DMS153 treated with DMSO at 0.1 percent for 48 hours (cell line): ENCODE measurements around the gene PIGK.
"Not testable (repeated sequence)": the region's sequence is repeated elsewhere in the genome, so short reads cannot be mapped to it uniquely, and the experiment has no call there.

Experiments
- DNase-seq: peaks from one replicate; lab custom pipeline; 2025; ENCODE audit not compliant: unreplicated experiment; lab: John Stamatoyannopoulos, UW

Gene PIGK

DNA sequence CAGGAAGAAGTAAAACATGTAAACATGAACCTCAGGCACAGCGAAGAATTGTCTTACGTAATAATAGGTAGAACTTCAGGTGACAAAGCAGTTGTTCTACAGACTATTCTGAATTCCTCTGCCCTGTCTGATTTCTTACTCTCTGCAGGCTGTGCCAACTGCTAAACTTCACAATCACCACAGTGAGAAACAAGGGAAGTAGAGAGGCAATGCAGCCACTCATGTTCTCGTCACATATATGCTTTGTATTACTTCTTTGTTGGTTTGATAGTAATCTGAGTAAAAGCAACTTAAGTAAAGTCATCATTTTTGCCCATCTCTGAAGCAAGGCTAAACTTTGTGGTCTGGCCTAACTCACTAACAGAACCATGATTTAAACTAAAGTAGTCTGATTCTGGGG is 21.9 kb downstream of the PIGK start:
- no peak for DNase-seq

DNA sequence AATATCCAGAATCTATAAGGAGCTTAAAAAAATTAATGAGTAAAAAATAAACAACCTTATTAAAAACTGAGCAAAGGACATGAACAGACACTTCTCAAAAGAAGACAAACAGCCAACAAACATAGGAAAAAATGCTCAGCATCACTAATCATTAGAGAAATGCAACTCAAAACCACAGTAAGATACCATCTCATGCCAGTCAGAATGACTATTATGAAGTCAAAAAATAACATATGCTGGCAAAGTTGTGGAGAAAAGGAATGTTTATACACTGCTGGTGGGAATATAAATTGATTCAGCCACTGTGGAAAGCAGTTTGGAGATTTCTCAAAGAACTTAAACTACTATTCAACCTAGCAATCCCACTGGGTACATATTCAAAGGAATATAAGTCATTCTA is 25.3 kb downstream of the PIGK start:
- no peak for DNase-seq

DNA sequence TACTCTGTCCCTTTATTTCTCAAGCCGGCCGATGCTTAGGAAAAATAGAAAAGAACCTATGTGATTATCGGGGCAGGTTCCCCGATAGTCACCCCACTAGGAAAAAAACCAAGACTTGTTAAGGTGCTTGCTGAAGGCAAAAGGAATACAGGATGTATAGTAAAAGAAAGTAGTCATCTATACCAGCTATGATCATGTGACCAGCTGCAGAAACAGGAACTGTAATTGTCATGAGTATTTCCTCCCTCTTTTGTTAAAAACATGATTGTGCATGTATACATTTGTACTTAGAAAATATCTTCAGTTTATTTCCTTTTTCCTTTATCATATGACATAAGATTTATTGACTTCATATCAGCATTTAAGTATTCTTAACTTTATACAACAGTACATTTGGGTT is 30.5 kb downstream of the PIGK start:
- DNase-seq, result no peak

DNA sequence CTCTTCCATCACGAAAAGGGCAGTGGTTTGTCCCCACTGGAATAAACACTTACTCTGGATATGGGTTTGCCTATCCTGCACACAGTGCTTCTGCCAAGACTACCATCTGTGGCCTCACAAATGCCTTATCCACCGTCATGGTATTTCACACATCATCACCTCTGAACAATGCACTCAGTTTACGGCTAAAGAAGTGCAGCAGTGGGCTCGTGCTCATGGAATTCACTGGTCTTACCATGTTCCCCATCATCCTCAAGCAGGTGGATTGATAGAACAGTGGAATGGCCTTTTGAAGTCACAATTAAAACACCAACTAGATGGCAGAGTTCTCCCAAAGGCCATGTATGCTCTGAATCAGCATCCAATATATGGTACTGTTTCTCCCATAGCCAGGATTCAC is 32.3 kb downstream of the PIGK start:
- not testable (repeated sequence) for DNase-seq

DNA sequence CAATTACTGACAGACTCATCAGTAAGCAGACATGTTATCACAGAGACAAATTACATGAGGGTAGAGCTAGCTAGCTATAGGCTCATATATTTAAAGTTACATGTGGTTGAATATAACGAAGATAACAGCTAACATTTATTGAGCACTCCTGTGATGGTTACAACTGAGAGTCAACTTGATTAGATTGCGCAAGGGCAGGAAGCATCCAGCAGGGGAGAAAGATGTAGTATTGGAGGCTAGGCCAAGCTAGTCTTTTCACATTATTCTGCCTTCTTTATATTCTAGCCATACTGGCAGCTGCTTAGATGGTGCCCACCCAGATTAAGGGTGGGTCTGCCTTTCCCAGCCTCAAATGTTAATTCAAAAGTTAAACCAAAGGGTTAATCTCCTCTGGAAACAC is 37.1 kb downstream of the PIGK start:
- no peak for DNase-seq

DNA sequence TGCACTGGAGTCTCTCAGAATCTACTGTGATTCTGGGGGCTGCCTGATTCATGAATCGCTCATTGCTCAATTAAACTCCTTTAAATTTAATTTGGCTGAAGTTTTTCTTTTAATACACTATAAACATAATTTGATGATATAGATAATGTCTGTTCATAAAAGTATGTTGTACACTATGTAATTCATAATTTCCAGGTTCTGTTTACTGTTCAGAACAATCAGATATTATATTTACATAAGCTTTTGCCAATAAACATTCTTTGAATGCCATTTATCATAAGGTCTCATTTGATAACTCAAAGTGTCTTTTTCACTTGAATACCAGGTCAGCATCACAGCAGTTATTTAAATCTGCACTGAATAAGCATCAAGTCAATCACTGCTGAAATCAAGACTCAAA is 39.6 kb downstream of the PIGK start:
- no peak for DNase-seq

DNA sequence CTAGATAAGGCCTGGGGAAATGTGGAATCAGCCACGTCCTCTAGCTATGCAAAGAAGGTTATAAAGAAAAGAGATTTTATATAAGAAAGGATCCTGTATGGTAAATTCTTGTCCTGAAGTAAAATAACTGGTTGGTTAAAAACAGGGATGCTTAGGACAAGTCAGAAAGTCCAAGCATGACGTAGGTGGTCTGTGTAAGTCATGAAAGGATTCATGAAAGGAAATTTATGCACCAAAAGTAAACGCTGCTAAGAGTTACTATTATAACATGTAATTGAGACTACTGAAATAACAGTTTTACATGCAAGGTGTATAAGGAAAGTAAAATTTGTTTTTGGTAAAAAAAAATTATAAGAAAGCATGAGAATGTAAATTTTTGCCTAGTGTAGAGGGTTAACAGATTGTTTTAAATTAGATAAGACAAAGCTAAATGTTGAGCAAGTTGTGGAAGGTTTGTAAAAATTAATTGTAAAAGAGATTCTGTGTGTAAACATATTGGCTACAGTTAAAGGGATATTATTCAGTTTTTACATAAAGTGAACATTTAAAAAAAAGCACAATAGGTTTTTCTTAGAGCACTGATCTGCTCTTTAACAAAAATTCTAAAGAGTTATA is 43.9 kb downstream of the PIGK start:
- DNase-seq, result no peak

DNA sequence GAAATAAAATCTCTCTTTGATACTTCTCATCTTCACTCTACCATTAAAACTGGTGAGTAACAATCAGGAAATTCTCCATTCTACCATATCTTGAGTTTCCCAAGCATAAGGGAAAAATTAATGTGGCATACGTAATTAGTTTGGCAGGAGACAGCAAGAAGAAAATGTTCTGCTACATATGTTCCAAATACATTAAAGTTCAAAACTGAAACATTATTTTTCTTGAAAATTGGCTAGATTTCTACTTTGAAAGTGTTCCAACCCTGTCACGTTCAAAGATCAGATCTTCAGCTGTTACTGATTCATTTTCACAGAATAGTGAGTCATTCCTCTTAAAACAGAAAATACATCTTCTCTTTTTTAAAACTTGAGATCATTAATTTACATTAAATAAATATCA is 48.5 kb downstream of the PIGK start:
- no peak for DNase-seq

DNA sequence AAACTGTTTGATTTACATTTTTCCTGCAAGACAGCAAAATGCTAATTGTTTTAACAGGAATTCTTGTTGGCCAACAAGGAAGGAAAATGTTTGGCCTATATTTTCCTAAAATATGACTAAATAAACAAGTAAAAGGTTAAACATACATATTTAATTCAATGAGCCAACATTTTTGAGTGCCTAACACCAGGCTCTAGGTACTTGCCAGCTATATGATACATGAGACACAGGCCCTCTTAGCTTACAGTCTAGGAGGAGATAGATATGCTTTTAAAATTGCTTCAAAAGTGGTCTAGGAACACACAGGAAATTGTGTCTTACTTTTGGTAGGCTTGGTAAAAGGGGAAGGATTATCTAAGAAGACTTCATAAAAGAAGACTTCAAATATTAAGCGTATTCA is 50.9 kb downstream of the PIGK start:
- DNase-seq, result no peak

DNA sequence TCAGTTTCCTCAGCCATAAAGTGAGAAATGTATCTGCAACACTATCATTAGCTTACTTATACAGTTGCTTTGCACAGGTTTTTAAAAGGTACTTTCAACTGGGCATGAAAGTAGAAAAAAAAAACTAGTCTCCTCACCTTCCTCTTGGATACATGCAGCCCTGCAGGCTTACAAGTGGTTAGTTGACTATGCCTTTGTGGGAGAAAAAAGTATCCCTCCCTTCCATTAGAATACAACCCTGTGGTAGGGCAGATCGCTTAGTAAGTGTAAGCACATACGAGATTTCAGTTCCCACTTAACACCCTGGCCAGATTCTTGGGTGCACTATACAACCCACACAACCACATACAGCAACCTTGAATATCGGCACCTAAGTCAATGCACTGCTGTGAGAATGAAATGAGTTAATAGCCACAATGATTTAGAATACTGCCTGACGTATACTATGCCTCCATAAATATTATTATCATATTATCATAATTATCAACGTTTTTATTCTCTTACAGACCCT is 54.7 kb downstream of the PIGK start:
- DNase-seq, result no peak

DNA sequence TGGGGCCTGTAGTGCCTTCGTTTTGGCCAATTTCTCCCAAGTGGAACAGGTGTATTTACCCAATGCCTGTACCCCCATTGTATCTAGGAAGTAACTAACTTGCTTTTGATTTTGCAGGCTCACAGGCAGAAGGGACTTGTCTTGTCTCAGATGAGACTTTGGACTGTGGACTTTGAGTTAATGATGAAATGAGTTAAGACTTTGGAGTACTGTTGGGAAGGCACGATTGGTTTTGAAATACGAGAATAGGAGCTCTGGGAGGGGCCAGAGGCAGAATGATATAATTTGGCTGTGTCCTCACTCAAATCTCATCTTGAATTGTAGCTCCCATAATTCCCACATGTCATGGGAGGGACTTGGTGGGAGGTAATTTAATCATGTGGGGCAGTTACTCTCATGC is 59.5 kb downstream of the PIGK start:
- DNase-seq, result not testable (repeated sequence)

DNA sequence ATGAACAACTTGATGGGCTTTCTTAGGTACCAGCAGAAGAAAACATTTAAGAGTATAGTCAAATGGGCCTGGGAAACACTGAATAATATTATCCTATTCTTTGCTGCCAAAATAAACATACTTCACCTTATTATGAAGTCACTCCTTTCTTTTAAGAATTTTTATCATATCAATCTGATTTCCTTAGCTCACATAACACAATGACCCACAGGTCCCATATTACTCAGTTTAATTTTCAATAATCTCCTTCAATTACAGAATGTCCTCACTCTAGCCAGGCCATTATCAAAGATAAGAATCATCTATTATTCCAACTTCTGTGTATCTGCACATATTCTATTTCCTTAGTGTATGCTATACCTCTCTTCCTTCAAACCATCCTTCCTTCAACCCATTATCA is 63.0 kb downstream of the PIGK start:
- DNase-seq, result no peak

DNA sequence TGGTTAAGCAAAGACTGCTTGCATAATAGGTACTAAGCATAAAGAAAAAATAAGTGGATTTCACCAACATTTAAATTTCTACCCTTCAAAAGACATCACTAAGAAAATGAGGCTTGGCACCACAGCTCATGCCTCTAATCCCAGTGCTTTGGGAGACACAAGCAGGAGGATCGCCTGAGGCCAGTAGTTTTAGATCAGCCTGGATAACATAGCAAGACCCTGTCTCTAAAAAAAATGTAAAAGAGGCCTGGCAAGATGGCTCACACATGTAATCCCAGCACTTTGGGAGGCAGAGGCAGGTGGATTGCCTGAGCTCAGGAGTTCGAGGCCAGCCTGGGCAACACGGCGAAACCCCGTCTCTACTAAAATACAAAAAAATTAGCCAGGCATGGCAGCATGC is 73.0 kb downstream of the PIGK start:
- DNase-seq, result no peak

DNA sequence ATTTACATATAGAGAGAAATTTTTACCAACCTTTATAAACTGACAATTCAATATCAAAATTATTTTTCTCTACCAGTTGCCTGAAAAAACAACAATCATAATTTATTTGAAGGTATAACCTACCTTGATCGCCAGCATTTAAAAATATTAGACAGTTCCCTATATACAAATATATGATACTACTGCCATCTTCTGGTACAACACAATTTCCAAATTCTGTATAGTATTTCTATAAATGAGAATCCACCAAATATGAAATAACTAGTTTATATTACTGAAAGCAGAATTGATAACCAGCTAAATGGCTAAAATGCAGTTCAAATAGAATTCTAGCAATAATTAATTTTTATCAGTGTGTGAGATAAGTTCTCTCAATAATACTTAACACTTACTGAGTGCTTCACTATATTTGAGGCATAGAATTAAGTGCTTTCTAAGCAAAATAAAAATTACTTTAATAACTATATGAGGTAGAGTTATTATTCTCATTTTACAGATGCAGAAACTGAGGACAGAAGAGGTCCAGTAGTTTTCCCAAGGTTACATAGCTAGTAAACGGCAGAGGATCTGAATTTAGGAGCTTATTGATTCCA is 75.6 kb downstream of the PIGK start:
- DNase-seq, result peak; percentile 11

DNA sequence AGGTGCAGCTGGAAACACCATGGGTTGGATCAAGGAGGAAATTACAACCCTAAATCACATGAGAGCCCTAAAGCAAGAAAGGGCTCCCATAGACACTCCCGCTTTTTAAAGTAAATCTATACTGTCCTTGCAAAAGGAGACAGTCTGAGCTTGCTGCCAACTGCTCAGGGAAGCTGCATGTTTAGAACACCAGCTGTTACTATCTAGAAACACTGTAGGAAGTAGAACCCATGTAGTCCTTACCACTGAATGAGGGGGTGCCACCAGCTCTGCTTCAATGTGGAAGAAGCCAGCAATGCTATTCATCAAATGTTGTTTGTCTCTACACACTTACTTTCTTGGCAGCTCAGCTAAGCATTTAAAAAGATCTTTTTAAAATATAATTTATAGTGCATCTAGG is 79.8 kb downstream of the PIGK start:
- DNase-seq, result no peak

DNA sequence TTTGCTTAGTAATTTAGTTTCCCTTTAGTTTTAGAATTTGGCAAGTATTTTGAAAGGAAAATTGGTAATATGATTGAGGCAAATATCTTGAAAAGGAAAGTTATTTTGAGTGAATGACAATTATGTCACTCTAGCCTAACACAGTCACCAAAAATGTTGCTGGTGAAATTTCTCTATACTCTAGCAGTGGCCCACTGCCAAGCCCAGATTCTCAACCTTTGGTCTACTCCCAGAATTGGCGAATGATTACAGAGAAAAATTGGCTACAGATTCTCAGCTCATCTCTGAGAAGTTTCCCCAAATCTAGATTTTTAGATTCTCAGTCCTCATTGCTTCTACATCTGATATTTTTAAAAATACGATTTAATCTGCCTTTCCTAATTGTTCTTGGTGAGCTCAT is 84.9 kb downstream of the PIGK start:
- DNase-seq, result no peak

DNA sequence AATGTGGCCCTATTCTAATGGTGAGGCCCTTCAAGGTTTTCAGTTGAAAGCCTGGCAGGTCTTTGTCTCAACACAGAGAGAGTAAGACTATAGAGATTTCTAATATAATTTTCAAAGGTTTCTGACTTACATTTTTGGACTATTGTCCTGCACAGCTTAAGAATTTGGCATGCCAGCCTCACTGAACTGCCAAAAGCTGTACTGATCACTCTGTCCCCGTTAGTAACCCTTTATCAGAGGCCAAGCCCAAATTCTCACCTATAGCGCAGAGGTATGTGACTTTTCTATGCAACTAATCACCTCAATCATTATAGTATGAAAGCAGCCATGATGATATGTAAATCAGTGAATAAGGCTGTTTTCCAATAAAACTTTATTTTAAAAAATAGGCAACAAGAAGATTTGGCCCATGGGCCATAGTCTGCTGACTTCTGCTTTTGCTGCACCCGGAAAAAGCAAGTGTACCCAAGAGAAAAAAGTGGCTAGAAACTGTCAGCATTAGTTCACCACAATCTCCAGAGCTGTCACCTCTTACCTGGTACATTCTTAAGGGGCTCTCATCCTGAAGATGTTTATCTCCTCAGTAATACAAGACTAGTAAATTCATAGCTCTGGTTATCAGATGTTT is 85.4 kb downstream of the PIGK start:
- no peak for DNase-seq

DNA sequence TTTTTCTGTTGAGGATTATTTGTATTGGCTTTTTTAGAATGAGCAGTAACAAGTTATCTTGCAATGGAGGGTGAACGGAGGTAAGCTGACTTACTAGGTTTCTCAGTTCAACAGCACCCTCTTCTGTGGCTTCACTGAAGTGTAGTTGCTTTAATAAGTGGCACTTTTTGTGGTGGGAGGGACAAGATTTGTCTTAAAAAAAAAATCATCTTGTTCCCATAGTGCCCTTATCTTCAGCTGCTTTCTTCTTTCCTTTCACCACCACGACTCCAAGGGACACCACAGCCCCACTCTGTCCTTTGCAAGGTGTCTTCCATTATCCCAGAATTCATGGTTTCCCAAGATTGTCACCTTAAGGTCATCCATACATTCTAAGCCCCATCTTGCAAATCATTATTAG is 92.9 kb downstream of the PIGK start:
- DNase-seq, result peak; percentile 63

DNA sequence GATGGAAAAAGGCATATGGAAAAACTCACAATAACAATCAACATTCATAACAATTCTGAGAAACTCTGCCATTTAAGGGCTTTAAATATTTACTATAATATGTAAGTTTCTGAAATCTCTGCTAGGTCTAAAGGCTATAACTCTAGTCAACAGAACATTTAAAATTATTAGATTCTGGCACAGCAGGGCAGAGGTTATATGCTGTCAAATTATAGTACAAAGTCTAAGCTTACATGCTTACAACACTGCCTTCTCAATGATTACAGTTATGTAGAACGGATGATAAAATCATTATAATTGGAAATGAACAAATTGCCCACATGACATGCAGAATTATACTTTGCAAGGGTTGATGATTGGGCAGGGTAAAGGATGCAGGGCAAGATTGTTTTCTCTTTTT is 97.7 kb downstream of the PIGK start:
- DNase-seq, result no peak

DNA sequence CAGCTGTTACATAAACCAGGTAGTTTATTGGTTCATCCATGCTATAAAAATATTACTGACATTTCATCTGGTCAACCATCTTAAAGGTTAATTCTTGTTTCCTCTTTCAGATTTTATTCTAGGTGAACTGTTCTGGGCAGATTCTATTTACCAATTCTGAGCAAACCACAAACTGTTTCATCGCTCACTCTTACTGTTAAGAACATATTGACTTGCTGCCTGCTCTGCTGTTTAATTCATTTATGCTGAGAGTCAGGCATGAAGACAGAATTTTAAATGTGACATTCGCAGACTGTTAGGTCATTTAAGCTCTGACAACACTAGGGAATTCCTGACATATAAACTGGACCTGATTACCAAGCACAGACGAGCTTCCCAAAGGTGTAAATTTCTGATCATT is 98.3 kb downstream of the PIGK start:
- DNase-seq, result no peak

DNA sequence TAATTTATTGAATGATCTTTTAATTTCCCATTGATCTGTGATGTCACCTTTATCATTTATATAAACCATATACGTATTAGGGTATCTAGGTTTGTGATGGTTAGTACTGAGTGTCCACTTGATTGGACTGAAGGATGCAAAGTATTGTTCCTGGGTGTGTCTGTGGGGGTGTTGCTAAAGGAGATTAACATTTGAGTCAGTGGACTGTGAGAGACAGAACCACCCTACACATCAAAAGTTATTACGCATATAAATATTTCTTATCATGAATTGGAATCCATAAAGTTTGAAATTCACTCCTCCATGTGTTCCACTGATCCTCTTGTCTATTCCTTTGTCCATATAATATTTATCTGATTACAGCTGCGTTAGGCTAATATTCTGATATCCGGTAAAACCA is 100.5 kb downstream of the PIGK start:
- no peak for DNase-seq

DNA sequence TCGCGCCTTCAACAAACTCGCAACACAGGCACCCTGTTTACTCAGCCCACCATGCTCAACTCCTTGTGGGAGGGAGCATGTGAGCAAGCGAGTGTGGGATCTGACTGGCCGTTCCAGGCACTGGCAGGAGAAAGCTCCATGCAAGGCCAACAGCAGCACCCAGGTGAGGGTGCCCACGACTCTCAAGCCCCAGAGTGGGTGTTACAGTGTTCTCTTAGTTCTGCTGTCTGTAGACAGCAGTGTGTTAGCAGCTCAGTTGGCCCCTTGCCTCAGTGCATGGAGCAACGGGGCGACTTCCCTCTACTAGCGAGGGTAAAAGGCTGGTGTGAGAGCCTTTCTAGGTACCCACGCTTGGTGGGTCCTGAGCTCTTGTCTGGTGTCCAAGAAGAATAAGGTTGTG is 114.6 kb downstream of the PIGK start:
- DNase-seq, result no peak

DNA sequence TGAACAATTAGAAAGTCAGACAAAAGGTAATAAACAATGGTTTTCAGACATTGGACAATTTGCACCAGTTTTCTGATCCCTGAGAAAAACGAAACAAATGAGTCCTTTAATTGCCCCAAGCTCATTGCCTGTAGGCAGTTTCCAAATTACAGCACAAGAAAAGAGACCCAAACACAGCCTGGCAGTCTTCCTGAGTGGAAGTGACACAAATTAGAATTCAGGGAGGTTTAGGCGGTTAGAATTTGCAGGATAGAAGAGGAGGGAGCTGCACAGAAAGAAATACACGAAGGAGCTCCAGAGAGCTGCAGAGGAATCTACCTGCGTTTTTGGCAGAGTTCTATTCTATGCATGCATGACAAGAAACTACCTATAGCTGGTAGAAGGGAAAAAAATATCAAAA is 115.7 kb downstream of the PIGK start:
- DNase-seq, result no peak
